GM19455 (cell line): ENCODE results near the gene KRT76.
"Not testable (repeated sequence)": the region's sequence is repeated elsewhere in the genome, so short reads cannot be mapped to it uniquely, and the experiment has no call there.

Source experiments
- ATAC-seq: cut with Tn5 transposase; IDR thresholded peaks from one replicate; pipeline ENCODE4 v1.9.1; 2021; ENCODE audit not compliant: unreplicated experiment

Gene KRT76

DNA sequence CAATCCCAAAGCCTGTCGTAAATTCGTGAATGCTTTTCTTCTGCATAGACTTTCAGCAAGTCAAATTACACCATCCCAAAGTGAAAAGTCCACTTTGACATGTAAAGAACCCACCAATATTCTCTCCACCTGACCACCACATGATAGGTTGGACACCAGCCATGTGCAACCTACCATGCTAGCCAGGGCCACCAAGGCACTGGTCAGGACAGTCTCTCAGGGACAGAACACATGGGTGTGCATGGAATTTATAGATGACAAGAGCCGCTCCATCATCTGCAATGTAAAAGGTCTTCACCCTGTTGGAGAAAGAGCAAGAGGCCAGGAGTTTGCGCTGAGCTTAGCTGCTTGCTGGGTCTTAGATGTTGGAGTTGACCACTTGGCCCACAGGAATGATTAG, 5.4 kb upstream of the KRT76 start:
- no peak for ATAC-seq

DNA sequence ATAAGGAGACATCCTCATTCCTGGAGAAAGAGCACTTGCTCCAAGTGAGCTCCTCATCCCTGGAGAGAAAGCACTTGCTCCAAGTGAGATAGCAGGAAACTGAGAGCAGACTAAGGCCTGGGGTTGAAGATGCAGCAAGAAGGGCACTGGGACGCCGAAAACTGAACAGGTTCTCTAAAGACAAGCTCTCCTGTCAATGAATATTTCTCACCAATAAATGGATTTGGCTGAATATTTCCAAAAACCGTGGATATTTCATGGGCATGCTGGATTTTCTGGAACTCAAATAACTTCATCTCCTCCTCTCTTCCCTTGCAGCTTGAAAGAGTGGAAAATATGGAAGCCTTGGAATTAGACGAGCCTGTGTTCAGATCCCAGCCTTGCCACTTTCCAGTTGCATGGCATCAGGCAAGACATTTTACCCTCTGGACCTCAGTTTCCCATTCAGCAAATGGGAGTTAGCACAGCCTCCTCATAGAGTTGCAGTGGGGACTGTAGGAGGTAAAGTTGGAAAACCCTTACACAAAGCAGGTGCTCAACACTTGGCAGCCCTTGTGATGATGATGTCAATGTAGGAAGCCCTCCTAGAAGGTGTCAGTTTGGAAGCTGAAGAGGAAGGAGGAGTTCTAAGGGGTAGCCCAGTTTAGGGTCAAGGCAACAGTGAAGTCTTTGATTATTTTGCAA, 4.4 kb upstream of the KRT76 start:
- no peak for ATAC-seq

DNA sequence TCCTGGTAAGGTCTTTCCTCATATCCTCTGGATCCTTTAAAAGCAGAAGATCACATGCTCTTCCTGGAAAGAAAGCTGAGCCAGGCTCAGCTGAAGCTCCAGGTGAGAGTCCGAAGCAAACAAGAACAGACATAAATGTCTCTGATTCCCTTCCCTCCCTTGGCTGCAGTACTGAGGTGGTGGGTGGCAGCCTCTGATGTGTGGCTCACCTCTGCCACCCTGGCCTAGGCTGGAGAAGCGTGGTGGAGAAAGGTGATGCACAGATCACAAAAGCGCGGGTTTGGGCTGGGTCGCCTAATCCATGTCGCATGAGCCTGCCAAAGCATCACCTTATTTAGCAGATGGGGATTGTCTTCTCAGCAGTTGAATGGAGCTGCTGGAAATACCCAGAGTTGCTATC, 2.8 kb upstream of the KRT76 start:
- ATAC-seq: no peak

DNA sequence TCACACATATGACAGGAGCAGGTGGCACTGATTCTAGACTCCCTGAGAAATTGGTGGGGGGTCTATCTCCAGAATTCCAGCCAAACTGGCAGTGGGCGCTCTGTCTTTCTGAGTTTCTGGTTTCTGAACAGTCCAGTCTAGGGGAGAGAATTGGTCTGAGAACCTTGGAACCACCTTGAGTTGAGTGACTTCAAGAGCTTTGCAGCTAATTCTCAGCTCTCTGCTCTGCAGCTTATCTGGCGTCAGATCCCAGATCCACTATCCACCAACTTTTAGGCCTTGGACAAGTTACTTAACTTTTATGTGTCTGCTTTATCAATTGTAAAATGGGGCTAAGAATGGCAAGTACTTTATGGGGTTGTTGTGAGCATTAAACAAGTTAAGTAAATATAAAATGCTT, 1.7 kb upstream of the KRT76 start:
- ATAC-seq: no peak

DNA sequence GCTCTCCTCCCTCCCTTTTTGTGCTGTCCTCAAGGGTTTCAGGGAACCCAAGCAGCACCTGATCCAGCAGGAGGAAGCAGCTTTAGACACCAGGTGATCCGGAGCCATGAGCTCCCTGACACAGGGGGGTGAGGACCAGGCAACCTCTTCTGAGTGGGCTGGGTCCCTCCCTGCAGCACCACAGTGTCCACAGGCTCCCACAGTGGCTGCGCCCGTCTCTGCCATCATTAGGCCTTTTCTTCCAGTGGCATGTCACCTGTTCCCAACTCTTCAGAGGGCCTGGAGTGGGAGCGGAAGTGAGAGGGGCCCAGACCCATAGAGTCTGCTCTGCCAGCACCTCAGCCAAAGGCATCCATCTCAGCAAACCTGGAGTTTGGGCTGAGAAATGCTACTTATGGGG, 421 bp upstream of the KRT76 start:
- ATAC-seq: no peak

DNA sequence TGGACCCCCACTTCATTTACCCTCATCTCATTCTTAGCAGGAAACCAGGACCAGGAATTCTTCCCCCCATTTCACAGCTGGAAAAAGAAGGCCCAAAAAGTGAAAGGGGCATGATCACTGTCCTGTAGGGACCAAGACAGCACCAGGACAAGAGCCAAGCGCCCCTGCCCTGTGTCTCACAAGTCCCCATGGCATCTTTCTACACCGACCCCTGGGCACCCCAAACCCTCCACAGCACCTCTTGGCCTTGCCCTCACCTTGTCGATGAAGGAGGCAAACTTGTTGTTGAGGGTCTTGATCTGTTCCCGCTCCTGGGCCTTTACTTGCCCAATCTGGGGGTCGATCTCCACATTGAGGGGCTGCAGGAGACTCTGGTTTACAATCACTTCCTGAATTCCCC, 710 bp downstream of the KRT76 start:
- ATAC-seq: no peak

DNA sequence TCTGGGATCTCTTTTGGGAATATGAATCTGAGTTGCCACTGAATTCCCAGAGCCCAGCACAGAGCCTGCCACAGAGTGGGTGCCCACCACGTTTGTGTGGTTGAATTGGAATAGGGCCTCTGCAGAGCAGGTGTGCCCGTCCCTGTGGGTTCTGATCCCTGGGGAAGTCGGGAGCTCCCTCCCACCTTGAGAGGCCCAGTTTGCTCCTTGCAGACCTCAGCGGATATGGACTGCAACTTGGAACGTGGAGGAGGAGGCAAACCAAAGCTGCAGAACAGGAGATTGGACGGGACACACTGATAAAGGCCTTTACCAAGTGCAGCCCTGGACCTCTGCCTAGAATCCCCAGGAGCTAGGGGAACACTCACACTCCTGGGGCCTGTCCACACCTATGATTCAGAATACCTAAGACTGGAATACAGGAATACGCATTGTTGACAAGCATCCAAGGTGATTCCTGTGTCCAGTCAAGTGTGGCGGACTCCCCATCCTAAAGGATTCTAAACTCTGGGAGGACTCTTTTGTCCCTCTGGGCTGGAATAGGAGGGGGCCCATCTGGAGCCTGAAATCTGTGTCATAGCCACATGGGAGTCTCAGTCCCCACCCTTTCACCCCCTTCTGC, 2.4 kb downstream of the KRT76 start:
- no peak for ATAC-seq

DNA sequence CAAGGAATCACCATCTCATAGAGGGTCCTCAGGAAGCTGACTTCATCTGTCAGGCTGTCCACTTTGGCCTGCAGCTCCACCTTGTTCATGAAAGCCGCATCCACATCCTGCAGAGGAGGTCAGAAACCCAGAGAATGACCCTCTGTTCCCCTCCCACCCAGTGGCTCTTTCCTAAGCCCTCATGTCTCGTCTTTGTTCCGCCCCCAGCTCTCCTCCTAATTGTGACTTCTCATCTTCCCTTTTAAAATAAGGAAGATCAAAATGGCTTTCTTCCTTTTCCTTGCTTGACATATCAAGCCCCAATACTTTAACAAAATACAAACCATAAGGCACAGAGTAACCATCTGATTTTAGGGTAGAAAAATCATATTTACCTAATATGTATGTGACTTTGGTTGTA, 4.4 kb downstream of the KRT76 start:
- ATAC-seq: no peak

DNA sequence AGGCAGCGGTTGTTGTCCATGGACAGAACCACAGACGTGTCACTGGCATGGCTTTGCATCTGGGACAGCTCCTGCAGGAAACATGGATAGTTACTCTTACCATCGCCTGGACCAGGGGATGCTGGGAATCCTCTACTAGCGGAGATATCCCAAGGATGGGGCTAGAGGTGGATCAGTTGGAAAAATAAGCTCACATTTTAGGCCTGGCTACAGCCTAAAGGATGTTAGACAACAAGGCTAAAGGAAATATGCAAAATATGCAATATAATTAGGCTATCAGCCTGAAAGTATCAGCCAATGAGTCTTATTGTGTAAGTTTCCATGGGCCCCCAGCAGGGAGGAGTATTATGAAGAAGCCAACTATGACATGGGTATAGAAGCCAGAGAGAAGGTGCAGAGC, 5.0 kb downstream of the KRT76 start:
- no peak for ATAC-seq

DNA sequence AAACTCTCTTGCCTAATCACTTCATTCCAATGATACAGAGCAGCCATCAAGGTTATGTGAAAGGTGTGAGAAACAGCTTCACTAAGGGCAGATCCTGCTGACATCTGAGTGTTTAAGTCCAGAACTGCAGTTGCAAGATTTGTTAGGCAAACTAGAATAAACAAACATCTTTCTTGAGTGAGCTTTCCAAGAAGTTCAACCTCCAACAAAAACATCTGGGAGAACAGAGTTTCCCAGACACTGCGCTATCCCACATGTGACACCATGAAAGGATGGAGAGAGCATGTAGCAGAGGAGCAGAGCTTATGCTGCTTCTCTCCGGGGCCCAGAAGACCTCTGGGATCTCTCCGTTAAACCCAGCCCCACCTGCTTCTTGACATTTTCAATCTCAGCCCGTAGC, 5.6 kb downstream of the KRT76 start:
- no peak for ATAC-seq

DNA sequence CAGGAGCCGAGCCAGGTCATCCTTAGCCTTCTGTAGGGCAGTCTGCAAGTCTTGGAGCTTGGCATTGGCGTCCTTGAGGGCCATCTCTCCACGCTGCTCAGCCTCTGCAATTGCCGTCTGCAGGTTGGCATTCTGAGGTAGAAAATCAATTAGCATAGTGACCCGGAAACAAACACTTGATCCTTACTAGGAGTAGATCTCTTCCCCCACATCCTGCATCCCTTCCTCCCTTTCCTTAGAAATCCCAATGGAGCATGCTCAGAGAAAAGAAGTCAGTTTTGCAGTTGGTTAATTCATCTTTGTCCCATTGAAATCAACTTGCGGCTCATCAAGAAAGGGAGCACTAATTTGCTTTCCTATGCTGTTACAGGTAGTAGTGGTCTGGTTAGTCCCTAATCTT, 6.1 kb downstream of the KRT76 start:
- no peak for ATAC-seq

DNA sequence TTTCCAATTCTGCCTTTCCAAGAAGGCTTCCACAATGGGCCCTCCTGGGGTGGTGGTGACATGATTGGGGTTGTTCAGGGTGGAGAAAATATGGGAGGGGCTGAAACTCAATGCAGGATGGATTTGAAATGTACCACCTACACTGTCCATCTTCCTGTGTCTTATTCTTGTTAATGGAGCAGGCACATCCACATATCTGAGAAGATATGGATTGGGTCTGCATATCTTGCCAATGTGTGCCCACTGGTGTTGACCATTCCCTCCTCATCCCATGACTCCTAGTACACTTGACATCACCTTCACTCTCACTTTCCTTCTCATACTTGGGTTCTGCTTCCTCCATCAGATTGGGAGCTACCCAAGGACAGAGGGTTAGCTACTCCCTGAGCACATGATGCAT, 7.2 kb downstream of the KRT76 start:
- ATAC-seq: no peak

DNA sequence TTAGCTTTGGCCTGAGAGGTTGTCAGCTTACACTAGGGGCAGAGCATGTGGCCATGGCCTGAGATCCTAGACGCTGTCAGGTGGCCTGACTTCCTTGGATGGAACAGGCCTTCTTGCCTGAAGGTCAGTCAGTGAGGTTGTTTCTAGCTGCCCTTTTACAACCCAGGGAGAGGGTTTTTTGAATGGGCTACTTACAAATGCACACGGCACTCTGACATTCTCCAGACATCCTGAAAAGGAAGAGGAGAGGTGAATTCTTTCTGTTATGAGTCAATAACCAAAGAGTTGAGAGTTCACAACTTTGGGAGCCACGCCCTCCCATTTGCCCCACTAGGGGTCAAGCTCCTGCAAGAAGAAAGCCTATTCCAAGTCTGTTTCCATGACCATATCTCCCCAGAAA, 7.8 kb downstream of the KRT76 start:
- no peak for ATAC-seq

DNA sequence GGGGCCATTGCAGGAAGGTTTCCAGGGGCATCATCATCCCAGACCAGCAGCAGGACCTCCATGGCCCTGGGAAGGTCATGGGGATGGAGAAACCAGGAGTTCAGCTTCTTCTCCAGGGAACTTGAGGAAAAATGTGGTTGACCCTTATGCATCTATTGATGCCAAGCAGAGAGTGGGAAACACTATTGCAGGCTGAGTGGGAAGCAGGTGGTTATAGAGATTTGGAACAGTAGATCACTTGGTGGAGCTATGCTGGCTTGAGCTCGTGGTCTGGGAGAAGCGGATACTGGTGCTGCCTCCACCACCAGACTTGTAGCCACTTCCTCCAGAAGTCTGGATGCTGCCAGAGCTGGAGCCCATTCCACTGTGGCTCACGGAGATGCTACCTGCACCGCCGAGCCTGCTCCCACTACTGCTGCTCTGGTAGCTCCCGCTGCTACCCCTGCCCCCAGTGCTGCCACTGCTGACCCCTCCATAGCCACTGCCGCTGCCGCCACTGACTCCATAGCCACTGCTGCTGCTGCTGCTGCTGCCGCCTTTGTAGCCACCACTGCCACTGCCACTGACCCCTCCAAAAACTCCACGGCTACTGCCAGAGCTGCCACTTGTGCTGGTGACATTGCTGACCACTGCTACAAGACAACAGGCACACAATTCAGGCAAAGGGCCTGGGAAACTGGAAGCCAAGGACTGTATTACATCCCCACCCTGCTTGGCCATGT, 8.5 kb downstream of the KRT76 start:
- ATAC-seq: no peak

DNA sequence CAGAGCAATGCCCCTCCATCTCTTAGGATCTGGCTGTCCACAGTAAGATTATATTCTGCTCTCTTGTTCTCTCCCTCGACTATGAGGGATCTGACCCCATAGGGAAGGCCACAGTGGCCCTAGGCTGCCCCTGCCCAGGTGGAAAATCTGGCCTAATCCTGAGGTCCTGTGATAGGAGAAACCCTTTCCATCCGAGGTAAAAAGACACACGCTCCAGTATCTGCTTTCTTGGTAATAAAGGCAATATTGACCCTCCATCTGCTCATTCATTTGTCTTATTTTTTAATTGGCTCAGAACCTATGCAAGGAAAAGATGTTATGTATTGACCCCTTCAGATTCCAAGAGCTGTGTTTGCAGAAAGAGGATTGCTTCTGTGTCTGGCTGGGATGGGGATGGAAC, 9.7 kb downstream of the KRT76 start:
- no peak for ATAC-seq

DNA sequence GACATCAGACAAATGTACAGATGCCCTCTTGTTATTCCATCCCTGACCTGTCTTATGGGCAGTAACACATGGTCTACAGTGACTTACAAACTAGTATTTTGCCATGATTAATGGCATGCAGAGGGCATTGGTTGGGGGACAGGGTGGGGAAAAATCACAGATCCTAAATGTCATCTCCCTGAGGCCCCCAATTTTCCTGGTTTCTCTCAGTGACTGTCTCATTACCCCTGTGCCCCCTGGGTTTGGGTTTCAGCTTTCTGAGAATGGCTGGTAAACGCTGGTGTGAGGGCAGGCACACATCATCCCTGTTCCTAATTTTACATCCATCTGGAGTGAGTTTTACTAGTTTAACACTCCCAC, 10.1 kb downstream of the KRT76 start:
- no peak for ATAC-seq

DNA sequence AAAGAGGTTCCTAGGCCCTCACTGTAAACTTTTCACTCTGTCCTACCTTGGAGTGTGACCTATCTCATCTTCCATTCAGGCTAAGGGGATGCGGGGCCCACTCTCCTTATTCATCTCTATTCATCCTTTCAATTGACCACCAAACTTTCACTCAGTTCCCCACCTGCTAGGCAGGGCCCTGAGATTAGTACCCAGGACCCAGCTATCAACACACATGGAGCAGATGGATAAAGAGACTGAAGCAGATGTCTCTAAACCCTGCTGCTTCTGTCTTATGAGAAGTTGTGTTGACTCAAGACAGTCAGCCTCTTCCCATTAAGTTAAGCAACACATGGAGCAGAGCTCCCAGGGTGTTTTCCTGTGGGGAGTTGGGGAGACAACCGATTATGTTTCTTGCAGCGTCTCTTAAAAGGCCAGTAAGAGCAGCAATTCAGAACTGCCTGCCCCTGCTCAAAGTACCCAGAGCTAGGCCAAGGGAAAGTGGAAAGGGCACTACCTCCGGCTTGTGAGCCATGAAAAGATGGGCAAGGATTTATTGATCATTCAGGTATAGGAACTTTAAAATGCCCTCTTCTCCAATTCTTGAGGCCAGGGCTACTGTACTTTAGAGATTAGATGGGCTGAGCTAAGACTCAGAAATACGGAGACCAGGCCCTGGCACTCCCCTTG, 10.7 kb downstream of the KRT76 start:
- ATAC-seq: no peak

DNA sequence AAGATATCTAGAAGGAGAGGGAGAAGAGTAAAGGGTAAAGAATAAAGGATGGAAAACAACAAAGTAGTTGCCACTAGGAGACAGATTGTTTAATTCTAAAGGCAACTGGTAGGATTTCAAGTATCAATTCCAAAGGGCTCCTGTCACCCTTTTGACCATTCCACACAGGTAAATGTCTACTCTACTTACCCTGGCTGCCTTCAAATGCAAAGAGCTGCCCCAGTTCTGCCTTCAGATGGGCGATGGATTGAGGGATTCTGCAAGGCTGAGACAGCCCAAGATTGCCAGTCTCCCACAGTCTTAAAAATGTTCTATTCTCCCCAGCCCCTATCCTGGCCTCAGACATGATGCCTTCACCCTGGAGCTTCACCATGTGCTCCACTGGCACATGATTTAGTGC, 11.4 kb downstream of the KRT76 start:
- ATAC-seq: no peak

DNA sequence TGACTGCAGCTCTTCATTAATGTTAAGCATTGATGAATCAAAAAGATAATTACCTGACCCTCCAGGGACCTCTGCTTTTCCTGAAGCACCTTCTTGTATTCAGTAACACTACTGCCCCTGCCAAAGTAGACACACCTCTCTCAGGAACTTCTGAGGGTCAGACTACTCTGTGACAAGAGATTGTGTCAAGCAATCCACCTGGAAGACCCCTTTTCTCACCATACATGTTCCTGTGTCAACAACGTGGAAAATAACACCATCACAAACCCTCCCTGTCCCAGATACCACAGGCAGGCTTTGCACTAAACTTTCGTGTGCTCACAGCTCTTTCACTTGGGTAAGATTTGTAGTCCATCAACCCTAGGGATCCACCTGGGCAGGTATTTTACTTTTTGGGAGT, 13.2 kb downstream of the KRT76 start:
- no peak for ATAC-seq

DNA sequence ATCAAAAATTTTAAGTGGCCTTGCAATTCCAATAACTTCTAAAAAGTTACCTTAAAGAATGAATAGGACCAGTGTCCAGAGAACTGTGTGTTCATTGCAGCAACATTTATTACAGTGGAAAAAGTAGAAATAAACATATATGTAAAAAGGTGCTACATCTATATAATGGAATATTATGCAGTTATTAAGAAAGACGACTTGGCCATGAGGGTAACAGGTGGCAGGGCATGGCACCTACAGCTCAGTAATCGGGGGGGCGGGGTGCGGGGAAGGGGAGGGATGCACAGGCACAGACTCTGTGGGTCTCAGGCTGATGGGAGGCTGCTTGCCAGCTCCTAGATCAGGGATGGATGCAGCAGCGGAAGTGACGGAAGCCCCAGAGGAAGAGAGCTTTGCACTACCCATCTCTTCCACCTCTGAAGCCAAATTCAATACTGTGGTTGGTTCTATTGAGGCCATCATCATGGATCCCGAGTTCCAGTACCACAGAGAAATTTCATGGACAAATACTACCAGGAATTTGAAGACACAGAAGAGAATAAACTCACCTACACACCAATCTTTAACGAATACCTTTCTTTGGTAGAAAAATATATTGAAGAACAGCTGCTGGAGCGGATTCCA, 14.0 kb downstream of the KRT76 start:
- no peak for ATAC-seq

DNA sequence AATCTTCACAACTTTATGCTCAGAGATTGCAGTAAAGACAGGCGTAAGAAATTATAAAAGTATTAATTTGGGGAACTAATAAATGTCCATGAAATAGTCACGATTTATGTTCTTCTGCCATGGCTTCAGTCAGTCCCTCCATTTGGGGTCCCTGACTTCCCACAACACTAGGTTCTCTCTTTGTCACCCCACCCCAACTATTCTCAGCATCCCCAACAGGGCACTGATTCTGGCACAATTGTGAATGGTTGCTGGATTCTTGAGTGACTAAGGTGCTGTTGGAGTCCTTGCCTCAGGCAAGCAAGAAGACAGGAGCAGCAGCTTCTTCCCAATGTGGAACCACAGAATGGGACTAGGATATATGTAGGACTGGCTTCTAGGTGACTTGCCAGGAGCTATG, 15.3 kb downstream of the KRT76 start:
- no peak for ATAC-seq

DNA sequence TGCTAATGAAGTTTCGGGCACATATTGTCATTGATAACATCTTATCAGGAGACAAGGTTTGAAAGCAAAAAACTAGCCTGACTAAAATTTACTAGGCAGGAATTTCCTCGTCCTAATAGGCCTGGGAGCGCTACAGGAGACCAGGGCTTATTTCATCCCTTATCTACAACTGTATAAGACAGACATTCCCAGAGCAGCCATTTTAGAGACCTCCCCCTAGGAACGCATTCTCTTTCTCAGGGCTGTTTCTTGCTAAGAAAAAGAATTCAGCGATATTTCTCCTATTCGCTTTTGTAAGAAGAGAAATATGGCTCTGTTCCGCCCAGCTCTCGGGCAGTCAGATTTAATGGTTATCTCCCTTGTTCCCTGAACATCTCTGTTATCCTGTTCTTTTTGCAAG, 15.9 kb downstream of the KRT76 start:
- ATAC-seq: not testable (repeated sequence)
